ENCODE data around the gene NCK2. TPM values are rescaled to one million over a fixed set of nuclear protein-coding genes. Genes with fewer than 3 reads are reported as not detected.

NCK2 gene
- total and polyA plus RNA-seq, 2 of the 13 experiments (the other 11 are each of a cell fraction or from before 2014, with no cell fraction given) = 14.8 to 23.5 TPM

GRCh38 chr2:105744909-105745853 is at the start of gene NCK2 (continued):
- TF ChIP-seq ZNF776 (CRISPR knock-in tag; IDR thresholded peaks at IDR 0.05) = peak; percentile 78; the same call in 1 of the 2 replicates
- TF ChIP-seq PHB2 (IDR thresholded peaks at IDR 0.05; ENCODE audit: partially characterized antibody) = no peak
- TF ChIP-seq ZNF142 (CRISPR knock-in tag; IDR thresholded peaks at IDR 0.05) = 0 out of 2 replicates have a peak, but pooled peaks have one; percentile 74
- peak; percentile 83 for TF ChIP-seq ZNF563 (CRISPR knock-in tag; IDR thresholded peaks at IDR 0.05)
- TF ChIP-seq SAP130 (CRISPR knock-in tag; IDR thresholded peaks at IDR 0.05; ENCODE audit: low read depth) = peak; percentile 43
- no peak for TF ChIP-seq ZNF781 (CRISPR knock-in tag; IDR thresholded peaks at IDR 0.05; ENCODE audit: borderline replicate concordance, not compliant biosample characterization)
- peak; percentile 86 for TF ChIP-seq ZFX (CRISPR knock-in tag; IDR thresholded peaks at IDR 0.05; ENCODE audit: low read depth)
- no peak for TF ChIP-seq ZNF816 (CRISPR knock-in tag; IDR thresholded peaks at IDR 0.05; ENCODE audit: borderline replicate concordance)
- no peak for TF ChIP-seq CHD2 (IDR thresholded peaks at IDR 0.05; ENCODE audit: low read depth, low read length)
- TF ChIP-seq ZNF121 (CRISPR knock-in tag; IDR thresholded peaks at IDR 0.05) = peak; percentile 25; the same call in 1 of the 2 replicates
- no peak for TF ChIP-seq BRD4 (CRISPR knock-in tag; IDR thresholded peaks at IDR 0.05)
- peak; percentile 16 for TF ChIP-seq YY1 (IDR thresholded peaks at IDR 0.05; ENCODE audit: insufficient read depth, insufficient replicate concordance, low read depth, low read length)
- TF ChIP-seq ZNF501 (CRISPR knock-in tag; IDR thresholded peaks at IDR 0.05) = peak; percentile 6; the same call in 1 of the 2 replicates
- TF ChIP-seq ZNF224 (CRISPR knock-in tag; IDR thresholded peaks at IDR 0.05) = 0 out of 2 replicates have a peak, but pooled peaks have one; percentile 49
- no peak for TF ChIP-seq ZXDC (CRISPR knock-in tag; IDR thresholded peaks at IDR 0.05)
- no peak for TF ChIP-seq SNAPC5 (CRISPR knock-in tag; IDR thresholded peaks at IDR 0.05; ENCODE audit: borderline replicate concordance)
- no peak for TF ChIP-seq ZNF710 (CRISPR knock-in tag; IDR thresholded peaks at IDR 0.05; ENCODE audit: borderline replicate concordance)

Measured in HepG2 (cell line).